22Rv1 (cell line): ENCODE measurements around the gene TMEM255B.

Experiments used
- H3K27ac ChIP-seq: fragments of 450-650 bp; 2 replicates; pipeline ENCODE4 v1.5.1; 2017
- CTCF ChIP-seq: fragments of 450-650 bp; IDR thresholded peaks from 2 replicates; pipeline ENCODE4 v1.5.1; 2017; ENCODE audit warnings: mild to moderate bottlenecking
- ZFX ChIP-seq: fragments of 450-650 bp; IDR thresholded peaks from 2 replicates; pipeline ENCODE4 v1.6.1; 2017; ENCODE audit warnings: antibody characterized with exemption, borderline replicate concordance

TMEM255B gene

GRCh38 chr13:113782472-113782871, 23.4 kb downstream of the TMEM255B start:
- no peak for TF ChIP-seq CTCF
- no peak for TF ChIP-seq ZFX
- no peak overlapping the region for H3K27ac ChIP-seq

- H3K27ac ChIP-seq = no peak overlapping the region
- no peak for TF ChIP-seq ZFX
- no peak for TF ChIP-seq CTCF
These were observed 24.3 kb downstream of the TMEM255B start for GRCh38 chr13:113783200-113783881.

DNA sequence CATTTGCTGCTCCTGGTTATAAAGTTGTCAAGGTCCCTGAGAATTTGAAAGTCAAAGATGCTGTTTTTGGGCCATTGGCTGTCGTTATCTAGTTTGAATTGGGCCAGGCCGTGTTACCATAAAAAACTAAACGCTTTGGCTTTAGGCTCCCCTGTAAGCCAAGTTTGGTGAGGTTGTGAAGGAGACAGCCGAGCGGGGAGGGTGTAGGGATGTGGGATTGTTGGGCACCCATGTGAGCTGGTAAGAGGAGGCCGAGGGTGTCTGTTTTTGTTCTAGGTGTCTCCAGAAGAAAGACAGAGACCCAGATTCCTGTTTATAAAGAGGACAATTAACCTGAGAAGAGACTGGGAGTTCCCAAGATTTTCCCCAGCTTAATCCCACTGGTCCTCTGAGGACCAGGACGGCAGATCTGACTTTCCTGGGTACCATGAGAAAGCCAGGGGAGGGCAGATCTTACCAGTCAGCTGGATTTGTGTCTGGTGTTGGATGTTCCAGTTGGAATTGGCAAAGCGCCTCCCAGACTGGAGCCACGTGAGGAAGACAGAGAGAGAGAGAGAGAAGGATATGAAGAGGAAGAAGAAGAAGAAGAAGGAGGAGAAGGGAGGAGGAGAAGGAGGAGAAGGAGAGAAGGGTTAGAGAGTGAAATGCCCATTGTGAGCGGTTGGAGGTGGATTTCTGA, 25.1 kb downstream of the TMEM255B start:
- H3K27ac ChIP-seq = no peak overlapping the region
- TF ChIP-seq CTCF (no peak), ZFX (no peak)

DNA sequence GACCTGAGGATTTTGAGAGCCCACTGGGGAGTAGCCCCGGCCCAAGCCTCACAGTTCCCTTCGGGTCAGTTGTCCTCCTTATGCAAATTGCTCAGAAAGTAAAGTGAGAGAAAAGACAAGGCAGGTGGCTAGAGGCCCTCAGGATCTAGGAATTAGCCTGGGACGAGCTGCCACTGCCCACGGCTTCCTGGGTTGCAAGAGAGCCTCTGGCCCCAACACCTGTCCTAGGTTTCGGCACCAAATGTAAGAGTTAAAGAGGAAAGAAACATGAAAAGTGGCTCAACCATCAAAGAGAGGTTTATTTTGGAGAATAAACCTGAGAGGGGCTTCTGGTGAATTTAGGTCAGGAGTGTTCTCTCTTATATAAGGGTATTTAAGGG, 25.6 kb downstream of the TMEM255B start:
- TF ChIP-seq ZFX (no peak), CTCF (no peak)
- no peak overlapping the region for H3K27ac ChIP-seq

GRCh38 chr13:113785051-113786010, 26.3 kb downstream of the TMEM255B start:
- no peak overlapping the region for H3K27ac ChIP-seq
- TF ChIP-seq CTCF = no peak

- TF ChIP-seq CTCF = no peak
- no peak for TF ChIP-seq ZFX
These were observed 27.3 kb downstream of the TMEM255B start for GRCh38 chr13:113786262-113786841.

DNA sequence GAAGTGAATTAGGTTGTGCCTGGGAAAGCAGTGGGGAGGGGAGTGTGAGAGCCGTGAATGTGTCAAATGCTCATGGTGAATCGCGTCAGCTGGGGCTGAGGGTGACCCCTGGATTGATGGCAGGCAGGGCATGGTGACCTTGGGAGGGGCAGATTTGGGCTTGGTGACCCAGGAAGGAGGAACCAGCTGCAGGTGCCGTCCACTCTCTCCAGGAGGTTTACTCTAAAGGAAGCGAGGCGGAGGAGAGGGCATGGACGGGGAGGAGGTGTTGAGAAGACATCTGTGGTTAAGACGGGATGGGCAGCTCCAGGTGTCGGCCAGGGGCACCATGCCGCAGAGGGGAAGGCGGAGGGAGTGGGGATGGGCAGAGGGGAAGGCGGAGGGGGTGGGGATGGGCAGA, 28.7 kb downstream of the TMEM255B start:
- H3K27ac ChIP-seq = no peak overlapping the region
- TF ChIP-seq ZFX (no peak), CTCF (no peak)

More at GRCh38 chr13:113786262-113786841, 27.3 kb downstream of the TMEM255B start:
- H3K27ac ChIP-seq = no peak overlapping the region
